ENCODE results near the gene WWC1.

The WWC1 gene

DNA sequence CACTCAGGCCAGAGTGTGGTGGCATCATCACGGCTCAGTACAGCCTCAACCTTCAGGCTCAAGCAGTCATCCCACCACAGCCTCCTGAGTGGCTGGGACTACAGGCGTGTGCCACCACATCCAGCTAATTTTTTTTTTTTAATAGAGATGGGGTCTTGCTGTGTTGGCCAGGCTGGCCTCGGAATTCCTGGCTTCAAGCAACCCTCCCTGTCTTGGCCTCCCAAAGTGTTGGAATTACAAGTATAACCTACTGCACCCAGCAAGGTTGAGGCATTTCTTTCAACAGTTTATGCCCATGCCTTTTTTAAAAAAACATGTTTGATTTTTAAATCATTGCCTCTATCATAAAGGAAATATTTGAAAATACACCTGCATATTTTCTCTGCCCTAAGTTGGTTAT, 197.6 kb downstream of the WWC1 start:
- DNase-seq (ENCODE audit: low read depth): no peak

DNA sequence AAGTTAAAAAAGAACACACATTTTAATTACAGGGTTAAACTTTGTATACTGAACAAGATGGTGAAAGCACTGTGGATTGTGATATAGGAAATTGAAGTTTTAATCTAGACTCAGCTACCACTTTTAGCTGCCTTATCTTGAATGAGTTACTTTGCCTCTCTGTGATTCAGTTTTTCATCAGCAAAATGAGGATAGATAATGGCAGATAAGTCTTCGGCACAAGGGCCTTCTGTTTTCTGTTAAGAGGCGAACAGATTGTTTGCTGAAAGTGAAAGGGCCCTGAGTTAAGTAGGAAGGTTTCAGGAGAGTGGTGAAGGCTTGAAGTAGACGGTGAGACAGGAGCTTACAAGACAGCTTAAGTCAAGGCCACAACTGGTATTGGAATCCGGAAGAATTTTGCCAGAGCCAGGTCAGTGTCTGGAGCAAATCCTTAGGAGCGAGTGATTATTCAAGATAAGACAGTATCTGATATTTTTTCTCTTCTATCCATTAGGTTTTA, 202.7 kb downstream of the WWC1 start:
- DNase-seq (ENCODE audit: low read depth): peak; percentile 87

DNA sequence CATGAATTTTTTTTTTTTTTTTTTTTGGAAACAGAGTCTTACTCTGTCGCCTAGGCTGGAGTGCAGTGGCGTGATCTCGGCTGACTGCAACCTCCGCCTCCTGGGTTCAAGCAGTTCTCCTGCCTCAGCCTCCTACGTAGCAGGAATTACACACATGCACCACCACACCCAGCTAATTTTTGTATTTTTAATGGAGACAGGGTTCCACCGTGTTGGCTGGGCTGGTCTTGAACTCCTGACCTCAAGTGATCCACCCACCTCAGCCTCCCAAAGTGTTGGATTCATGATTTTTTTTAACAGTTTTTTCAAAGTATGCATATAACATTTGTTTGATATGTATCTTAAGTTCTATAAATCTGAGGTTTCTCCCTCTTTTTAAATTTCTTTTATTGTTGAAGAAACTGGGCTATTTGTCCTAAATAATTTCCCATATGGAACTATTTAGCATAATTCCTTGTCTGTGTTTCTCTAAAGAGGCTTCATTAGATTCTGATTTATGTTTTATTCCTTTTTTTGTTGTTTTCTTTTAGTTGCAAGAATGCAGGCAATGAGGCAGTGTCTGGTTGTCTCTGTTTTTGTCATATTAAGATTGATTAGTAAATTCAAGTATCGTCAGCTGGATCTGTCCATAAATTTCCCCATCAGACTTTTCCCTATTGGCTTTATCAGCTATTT, 211.3 kb downstream of the WWC1 start:
- no peak for DNase-seq (ENCODE audit: low read depth)

DNA sequence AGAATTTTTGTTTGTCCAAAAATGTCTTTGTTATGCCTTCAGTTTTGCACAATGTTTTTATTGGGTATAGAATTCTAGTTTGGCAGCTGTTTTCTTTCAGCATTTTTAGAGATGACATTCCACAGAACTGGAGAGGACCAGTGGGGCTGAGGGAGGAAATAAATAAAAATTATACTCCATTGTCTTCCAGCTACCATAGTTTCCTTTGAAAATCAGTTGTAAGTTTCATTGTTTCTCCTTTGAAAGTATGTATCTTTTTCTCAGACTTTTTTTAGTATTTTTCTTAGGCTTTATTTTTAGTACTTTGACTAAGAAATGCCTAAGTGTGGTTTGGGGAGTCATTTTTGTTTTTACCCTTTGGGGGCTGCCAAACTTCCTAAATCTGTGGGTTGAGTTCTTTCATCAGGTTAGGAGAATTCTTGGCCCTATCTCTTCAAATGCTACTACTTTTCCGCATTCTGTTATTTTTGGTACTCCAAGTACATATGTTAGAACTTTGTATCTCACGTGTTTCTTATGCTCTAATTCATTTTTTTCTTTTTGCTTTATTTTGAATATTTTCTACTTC, 222.5 kb downstream of the WWC1 start:
- DNase-seq (ENCODE audit: low read depth): no peak

Measured in amniotic epithelial cell (primary cell).